Choroid plexus epithelial cell (primary cell): Measurements from ENCODE around the gene SBK1.

Experiments
- DNase-seq: peaks from one replicate; pipeline ENCODE4 v3.0.0-alpha.2; 2010; ENCODE audit warnings: low read depth
- H3K4me3 ChIP-seq: 2 replicates; pipeline ENCODE4 v1.5.1; 2011; ENCODE audit warnings: low read depth, mild to moderate bottlenecking, control low read depth, low read length, moderate library complexity
- CTCF ChIP-seq: conservative IDR thresholded peaks from 2 replicates; pipeline ENCODE4 v1.5.1; 2011; ENCODE audit warnings: low read depth, mild to moderate bottlenecking, control low read depth, inconsistent platforms, low read length, moderate library complexity

SBK1 gene

DNA sequence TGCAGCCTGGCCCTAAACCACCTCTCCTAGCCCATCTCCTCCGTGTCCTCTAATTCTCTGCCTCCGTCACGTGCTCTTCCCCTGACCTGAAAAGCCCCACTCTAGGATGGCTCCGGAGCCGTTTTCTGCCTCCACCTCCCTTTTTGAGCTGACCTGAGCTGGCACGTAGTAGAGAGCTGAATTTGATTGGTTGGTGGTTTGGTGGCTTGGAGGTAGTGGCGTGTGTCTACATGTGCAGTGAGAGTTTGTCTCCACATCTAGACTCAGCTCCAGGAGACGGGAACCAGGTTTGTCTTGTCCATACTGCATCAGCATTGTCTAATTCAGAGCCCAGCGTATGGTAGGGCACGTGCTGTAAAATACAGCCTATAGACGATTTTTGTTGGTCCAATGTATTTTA is 3.0 kb downstream of the SBK1 start:
- no peak overlapping the region for H3K4me3 ChIP-seq
- TF ChIP-seq CTCF, result no peak
- DNase-seq, result no peak

- H3K4me3 ChIP-seq, result no peak overlapping the region
- TF ChIP-seq CTCF, result no peak
- DNase-seq, result no peak
These were observed 5.0 kb downstream of the SBK1 start for GRCh38 chr16:28297308-28297707.

- H3K4me3 ChIP-seq, result no peak overlapping the region
- no peak for DNase-seq
- no peak for TF ChIP-seq CTCF
These were observed 5.6 kb downstream of the SBK1 start for GRCh38 chr16:28297784-28298510.

DNA sequence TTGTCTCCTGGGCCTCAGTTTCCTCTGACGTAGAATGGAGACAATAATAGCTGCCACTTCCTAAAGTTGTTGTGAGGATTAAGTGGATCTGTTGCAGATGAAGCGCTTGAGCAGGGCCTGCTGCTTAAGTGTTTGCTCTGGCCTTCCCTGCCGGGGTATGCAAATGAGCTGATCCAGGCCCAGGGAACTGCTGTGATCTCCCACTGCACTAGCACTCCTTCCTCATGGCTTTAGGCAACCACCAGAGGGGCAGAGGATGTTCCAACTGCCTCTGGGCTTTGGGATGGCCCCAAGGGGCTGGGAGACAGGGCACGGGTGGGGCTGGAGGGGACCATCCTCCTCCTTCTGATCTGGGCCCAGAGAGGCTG is 6.2 kb downstream of the SBK1 start:
- no peak for DNase-seq
- no peak overlapping the region for H3K4me3 ChIP-seq
- no peak for TF ChIP-seq CTCF

- no peak overlapping the region for H3K4me3 ChIP-seq
- no peak for TF ChIP-seq CTCF
- no peak for DNase-seq
These were observed 8.0 kb downstream of the SBK1 start for GRCh38 chr16:28300327-28300726.

DNA sequence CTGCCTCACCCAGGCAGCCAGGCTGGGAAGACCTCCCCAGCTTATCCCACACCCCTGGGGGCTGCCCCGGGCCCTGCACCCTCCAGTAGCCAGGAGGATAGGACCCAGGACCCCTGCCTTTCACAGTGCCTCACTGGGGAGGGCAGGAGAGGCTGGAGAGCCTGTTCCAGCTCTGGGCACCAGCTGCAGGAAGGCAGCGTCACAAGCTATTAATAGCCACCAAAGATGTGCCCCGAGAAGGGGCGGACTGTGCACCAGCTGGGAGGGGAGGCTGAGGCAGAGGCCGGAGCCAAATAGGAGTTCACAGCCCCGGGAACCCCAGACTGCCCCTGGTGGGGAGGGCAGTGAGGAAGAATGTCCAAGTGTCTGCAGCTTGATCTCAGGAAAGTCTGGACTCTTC is 8.8 kb downstream of the SBK1 start:
- TF ChIP-seq CTCF, result no peak
- H3K4me3 ChIP-seq, result no peak overlapping the region

DNA sequence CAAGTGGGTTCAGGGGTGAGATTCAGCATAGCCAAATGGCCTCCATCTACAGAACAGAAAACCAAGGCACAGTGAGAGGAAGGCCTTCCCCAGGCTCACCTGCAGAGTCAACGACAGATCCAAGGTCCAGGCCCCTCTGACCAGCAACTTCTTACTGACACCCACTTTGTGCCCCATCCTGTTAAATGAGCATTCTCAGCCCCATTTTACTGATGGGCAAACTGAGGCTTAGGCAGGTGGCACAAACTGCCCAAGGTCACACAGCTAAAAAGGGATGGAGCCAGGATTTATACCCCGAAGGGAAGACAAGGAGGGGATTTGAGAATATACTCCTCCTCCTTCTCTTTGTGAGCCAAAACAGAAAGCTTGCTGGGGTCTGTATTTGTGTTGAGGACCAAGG is 9.3 kb downstream of the SBK1 start:
- no peak overlapping the region for H3K4me3 ChIP-seq
- no peak for DNase-seq
- no peak for TF ChIP-seq CTCF

More for the DNA sequence above, 8.8 kb downstream of the SBK1 start:
- DNase-seq, result no peak
